Right cardiac atrium (tissue), 5 donors: ENCODE data around the gene PLXNA3. TPM values are rescaled to one million over a fixed set of nuclear protein-coding genes. Genes with fewer than 3 reads are reported as not detected.
A peak's percentile ranks its signal among the peaks of the same experiment; 100 is the strongest.

Experiments
- ATAC-seq, 2 donors: fragments of 200-7000 bp; cut with Tn5 transposase; one replicate each; pipeline versions ENCODE4 v1.8.0 to v1.9.1; 2020; ENCODE audit warnings: moderate library complexity in 2 of 2, mild to moderate bottlenecking in 1 of 2
- DNase-seq, 3 donors: peaks; one replicate each; pipeline ENCODE4 v3.0.0-alpha.2; 2020
- H3K27ac ChIP-seq: one replicate; pipeline ENCODE4 v1.5.1; 2013; ENCODE audit warnings: mild to moderate bottlenecking, low read length, control low read depth, moderate library complexity
- H3K27me3 ChIP-seq: one replicate; pipeline ENCODE4 v1.6.1; 2013; ENCODE audit not compliant: control insufficient read depth, insufficient read depth
- H3K4me1 ChIP-seq: one replicate; pipeline ENCODE4 v1.6.1; 2013; ENCODE audit warnings: low read length; ENCODE audit not compliant: control insufficient read depth, insufficient read depth
- H3K4me3 ChIP-seq: one replicate; pipeline ENCODE4 v1.5.1; 2013; ENCODE audit warnings: low read length, control low read depth
- H3K9me3 ChIP-seq: one replicate; pipeline ENCODE4 v1.6.1; 2013; ENCODE audit warnings: low read length; ENCODE audit not compliant: control insufficient read depth
- WGBS: extraction: QIAGEN DNeasy Blood & Tissue Kit; methylation state at CpG from one replicate; pipeline ENCODE4 v1.1.7; 2013; 5-methylcytosine and 5-hydroxymethylcytosine counted together
- intact Hi-C, 4 donors: fragments of 100-400 bp; cut with DNase I; formaldehyde crosslinking; loops; one replicate each; pipeline versions ENCODE4 v1.11.0 to v1.14.0; 2022 to 2023
- polyA plus RNA-seq: library from polyadenylated mRNA; stranded (reverse); fragments of 200-250 nt; gene quantifications from one replicate; pipeline ENCODE4 v1.2.3, GENCODE V29; 2013
- total RNA-seq, 4 donors: library from RNA; stranded (reverse); fragmentation: NEBNext Ultra II Directional; extraction: Animal tissue kit (Norgen Biotek cat#: 25700); gene quantifications; one replicate each; pipeline ENCODE4 v1.2.1, GENCODE V29; 2021
- donor health status: healthy with polysubstance abuse.
- donor health status: DM: no; HTN: yes; CAD: no.
- donor health status: DM: no; HTN: no; CAD: no.
- donor health status: DM: no; HTN: yes; CAD: no; lungs with severe emphysema.
- donor health status: DM: yes; HTN: yes; CAD: no.

Gene PLXNA3
- total and polyA plus RNA-seq, 5 donors: 12.2 to 34.0 (median 26.6) TPM

DNA sequence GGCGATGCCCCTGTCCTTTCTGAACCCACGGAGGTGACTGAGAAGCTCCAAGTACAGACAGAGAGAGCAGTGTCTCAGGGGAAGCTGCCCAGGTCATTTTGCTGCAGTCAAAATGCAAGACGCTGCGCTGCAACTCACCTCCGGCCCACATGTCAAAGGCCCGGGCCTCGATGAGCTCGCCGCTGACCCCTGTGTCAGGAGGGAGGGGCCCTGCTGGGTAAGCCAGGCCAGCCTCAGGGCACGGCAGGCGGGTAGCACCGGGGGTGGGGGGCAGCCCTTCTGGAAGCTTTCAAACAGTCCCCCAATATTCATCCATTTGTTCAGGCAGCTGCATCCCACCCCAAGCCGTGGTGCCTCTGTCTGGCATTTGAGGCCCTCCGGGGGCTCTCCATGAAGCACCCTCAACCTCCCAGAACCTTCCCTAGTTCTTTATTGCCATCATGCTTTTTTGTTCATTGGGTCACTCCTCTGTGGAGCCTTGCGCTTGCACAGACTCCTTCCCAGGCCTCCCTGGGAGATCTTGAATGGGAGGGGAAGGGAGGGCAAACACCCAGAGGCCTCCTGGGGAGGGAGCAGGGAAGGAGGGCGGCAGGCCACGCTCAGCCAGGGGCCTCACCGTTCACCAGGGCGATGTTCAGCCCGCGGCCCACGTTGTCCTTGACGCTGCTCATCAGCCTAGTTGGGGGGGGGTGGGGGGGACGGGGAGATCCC is 49.7 kb downstream of the PLXNA3 start:
- Histone ChIP-seq H3K9me3 (no peaks in the 10 kb centered on the region), H3K4me3 (no peak overlapping the region), H3K4me1 (no peaks in the 10 kb centered on the region), H3K27me3 (no peaks in the 10 kb centered on the region), H3K27ac (no peak overlapping the region)
- DNase-seq: peak in 1 of 3 donors; percentile 37
- no peak for ATAC-seq
- 78% methylated on average over 24 of the region's 24 CpGs for WGBS
- intact Hi-C loops: no loop called here

DNA sequence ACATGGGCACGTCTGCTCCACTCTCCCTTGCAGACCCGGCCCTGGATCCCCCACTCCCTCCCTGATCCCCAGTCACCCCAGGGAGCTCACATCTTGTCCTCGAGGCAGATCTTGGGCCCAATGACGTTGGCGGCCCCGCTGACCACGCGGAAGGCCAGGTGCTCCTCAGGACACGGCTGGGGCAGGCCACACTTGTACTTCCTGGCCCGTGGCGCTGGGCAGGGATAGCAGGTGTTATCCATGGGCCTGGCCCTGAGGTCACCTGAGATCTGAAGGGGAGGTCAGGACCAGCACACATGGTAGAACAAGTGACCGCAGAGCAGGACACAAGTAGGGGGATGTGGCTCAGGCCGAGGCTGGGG is 50.3 kb downstream of the PLXNA3 start:
- no peak overlapping the region for H3K27ac ChIP-seq
- H3K9me3 ChIP-seq: no peaks in the 10 kb centered on the region
- H3K27me3 ChIP-seq: no peaks in the 10 kb centered on the region
- H3K4me3 ChIP-seq: no peak overlapping the region
- H3K4me1 ChIP-seq: no peaks in the 10 kb centered on the region
- ATAC-seq (no peak), DNase-seq (peak in 1 of 3 donors; percentile 33)
- intact Hi-C loops: no loop called here
- WGBS: 93% methylated on average over 13 of the region's 13 CpGs

DNA sequence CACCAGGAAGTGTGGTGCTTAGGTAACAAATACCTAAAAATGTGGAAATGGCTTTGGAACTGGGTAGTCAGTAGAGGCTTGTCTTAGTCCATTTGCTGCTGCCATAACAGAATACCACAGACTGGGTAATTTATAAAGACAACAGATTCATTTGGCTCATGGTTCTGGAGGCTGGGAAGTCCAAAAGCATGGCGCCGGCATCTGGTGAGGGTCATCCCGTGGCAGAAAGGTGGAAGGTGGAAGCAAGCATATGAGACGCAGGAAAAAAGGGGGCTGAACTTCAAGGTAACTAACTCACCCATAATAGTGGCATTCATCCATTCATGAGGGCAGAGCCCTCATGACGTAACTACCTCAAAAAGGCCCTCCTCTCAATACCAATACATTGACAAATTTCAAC is 51.4 kb downstream of the PLXNA3 start:
- WGBS: 100% methylated on average over 5 of the region's 5 CpGs
- ATAC-seq (no peak), DNase-seq (no peak)
- Histone ChIP-seq H3K27ac (no peak overlapping the region), H3K27me3 (no peaks in the 10 kb centered on the region), H3K4me3 (no peak overlapping the region), H3K4me1 (no peaks in the 10 kb centered on the region), H3K9me3 (no peaks in the 10 kb centered on the region)
- intact Hi-C loops: no loop called here

DNA sequence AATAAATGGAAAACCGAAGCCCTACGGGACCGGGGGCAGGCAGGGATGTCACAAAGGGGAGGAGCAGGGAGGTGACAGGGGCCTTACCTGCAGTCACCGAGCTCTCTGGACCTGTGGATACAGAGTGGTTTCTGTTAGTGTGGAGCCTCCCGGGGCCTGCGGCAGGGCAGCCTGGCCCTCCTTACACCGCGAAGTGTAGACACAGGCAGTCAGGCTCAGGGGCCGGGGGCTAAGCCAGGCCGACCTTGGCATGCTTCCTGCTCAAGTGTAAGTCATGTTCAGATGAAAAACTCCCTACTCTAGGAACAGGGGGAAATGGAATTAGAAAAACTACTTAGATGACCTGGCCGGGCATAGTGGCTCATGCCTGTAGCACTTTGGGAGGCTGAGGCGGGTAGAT is 53.7 kb downstream of the PLXNA3 start:
- Histone ChIP-seq H3K4me3 (no peak overlapping the region), H3K27me3 (no peaks in the 10 kb centered on the region), H3K4me1 (no peaks in the 10 kb centered on the region), H3K27ac (no peak overlapping the region), H3K9me3 (no peaks in the 10 kb centered on the region)
- ATAC-seq (no peak), DNase-seq (peak in 2 of 3 donors; percentile 19 to 37)
- intact Hi-C loops: loop anchor here in 1 of 4 donors (10.0 kb wide), 1 partner anchor 107 kb away; the partner anchor contains the start of gene DNASE1L1
- 60% methylated on average over 12 of the region's 12 CpGs for WGBS

DNA sequence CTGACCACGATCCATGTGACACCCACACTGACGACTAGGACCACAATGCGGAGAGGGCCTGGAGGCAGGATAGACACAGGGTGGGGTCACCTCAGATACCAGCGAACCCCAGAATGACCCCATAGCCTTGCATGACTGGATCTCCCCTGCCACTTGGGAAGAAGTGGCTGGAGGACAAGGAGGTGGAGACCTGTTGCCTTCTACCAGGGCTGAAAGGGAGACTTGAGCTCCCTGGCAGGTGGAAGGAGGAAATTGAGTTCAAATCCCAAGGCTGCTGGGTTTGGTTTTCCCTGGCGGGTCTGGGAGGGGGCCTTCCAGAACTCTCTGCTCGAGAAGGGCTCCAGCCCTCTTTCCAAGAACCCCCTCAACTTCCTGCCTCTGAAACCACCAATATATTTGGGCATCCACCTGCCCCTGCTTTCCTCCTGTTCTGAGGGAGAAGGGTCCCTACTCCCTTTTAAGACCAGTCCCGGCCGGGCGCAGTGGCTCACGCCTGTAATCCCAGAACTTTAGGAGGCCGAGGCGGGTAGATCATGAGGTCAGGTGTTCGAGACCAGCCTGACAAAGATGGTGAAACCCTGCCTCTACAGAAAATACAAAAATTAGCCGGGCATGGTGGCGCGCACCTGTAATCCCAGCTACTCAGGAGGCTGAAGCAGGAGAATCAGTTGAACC is 54.9 kb downstream of the PLXNA3 start:
- Histone ChIP-seq H3K4me3 (no peak overlapping the region), H3K9me3 (no peaks in the 10 kb centered on the region), H3K27me3 (no peaks in the 10 kb centered on the region), H3K4me1 (peaks cover 3% of the 10 kb centered on the region), H3K27ac (no peak overlapping the region)
- ATAC-seq (no peak), DNase-seq (no peak)
- WGBS: 90% methylated on average over 16 of the region's 16 CpGs
- intact Hi-C loops: loop anchor here in 1 of 4 donors (10.0 kb wide), 1 partner anchor 108 kb away; the partner anchor contains the start of gene DNASE1L1

DNA sequence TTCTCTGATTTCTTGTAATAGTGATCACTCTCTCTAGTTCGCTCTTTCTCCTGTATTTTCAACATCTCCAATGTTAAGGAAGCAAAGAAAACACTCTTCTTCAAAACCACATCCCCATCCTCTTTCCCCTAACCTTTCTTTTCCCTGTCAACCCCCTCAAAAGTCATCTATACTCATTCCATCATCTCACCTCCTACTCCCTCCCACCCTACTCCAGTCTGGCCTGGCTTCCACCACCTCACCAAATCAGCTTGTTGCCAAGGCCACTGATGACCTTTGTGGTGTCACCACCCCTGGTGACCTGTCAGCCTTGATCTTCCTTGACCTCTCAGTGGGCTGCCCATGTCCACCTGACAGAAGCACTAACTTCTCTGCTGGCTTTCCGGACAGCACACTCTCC is 55.6 kb downstream of the PLXNA3 start:
- DNase-seq (no peak), ATAC-seq (no peak)
- WGBS: 96% methylated on average over 2 of the region's 2 CpGs
- Histone ChIP-seq H3K27ac (peak overlapping the region; percentile 19), H3K4me1 (peaks cover 3% of the 10 kb centered on the region), H3K9me3 (no peaks in the 10 kb centered on the region), H3K4me3 (no peak overlapping the region), H3K27me3 (no peaks in the 10 kb centered on the region)
- intact Hi-C loops: loop anchor here in 1 of 4 donors (10.0 kb wide), 1 partner anchor 109 kb away; the partner anchor contains the start of gene DNASE1L1

DNA sequence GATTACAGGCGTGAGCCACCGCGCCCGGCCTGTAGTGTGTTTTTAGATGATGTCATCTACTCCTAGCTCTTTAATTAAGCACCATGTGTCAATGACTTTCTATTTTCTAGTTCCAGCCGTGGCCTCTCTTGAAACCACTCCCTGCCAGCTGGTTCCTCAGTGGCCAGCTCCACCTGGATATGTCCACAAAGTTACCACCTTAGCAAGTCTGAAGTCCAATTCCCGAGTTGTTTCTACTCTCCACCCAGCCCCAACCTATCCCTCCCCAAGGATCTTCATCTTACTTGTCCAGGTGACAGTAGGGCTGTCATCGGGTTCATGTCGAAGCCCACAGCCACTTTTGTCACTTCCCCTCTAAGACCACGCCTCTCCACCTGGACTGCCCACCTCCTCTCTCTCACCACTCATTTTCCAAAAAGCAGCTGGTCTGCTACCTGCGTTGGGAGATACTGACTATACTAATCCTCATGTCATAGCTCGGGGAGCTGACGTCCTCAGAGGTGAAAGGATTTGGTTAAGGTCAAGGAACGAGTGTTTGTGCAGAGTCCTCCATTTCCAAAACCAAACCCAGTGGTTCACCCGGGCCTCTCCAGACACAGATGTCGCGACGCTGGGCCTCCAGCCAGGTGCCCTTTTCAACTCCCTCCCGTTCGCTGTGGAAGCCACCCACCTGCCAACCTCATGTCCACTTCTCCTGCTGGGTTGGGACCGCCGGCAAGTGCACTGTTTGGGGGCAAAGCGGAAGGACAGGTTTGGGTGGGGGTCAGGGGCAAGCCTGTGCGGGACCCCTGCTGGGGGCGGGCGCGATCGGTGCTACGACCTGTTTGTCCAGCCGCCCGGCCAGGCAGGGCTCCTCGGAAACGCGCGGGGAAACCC is 57.2 kb downstream of the PLXNA3 start:
- peak in 1 of 2 donors; percentile 6 for ATAC-seq
- DNase-seq: peak; percentile 52 to 82 (median 81)
- Histone ChIP-seq H3K27me3 (no peaks in the 10 kb centered on the region), H3K9me3 (no peaks in the 10 kb centered on the region), H3K4me3 (peak overlapping the region; percentile 84), H3K4me1 (peaks cover 3% of the 10 kb centered on the region), H3K27ac (peak overlapping the region; percentile 93)
- 17% methylated on average over 34 of the region's 34 CpGs for WGBS
- intact Hi-C loops: loop anchor here in 1 of 4 donors (10.0 kb wide), 1 partner anchor 111 kb away; the partner anchor contains the start of gene DNASE1L1

DNA sequence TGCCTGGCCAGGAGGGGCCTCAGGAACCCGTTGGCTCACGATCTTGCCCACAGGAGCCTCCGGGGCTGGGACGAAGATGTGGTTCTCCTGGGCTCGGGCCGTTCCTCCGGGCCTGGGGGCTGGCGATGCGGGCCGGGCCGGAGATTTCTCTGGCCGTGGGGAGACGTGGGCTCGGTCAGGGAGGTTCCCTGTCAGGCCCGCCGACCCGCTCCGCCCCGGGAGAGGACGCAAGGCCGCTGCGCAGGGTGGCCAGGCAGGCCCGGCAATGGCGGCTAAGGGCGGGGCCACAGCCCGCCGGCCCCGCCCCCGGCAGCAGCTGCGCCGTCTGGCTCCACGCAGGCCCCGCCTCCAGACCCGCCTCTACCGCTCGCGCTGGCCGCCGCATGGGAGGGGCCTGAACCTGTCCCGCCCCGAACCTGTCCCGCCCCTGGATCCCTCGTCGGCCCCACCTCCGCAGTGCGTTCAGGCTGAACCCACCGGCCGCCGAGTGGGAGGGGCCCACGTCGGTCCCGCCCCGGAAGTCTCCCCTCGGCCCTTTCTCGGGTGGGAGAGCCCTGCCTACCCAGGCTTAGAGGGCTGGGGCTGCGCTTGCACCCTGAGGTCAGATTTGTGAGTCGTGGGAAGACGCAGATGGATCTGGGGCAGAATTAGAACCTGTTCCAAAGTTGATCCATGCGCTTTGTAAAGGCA is 58.0 kb downstream of the PLXNA3 start, which contains the start of gene FAM3A:
Gene FAM3A (minus strand): TSS at position 267 of the 690 bp plus-strand sequence. CDS start 460 bp downstream, outside the sequence.
- under 1% methylated on average over 57 of the region's 59 CpGs for WGBS
- intact Hi-C loops: loop anchor here in 1 of 4 donors (10.0 kb wide), 1 partner anchor 111 kb away; the partner anchor contains the start of gene DNASE1L1
- H3K4me1 ChIP-seq: peaks cover 3% of the 10 kb centered on the region

DNA sequence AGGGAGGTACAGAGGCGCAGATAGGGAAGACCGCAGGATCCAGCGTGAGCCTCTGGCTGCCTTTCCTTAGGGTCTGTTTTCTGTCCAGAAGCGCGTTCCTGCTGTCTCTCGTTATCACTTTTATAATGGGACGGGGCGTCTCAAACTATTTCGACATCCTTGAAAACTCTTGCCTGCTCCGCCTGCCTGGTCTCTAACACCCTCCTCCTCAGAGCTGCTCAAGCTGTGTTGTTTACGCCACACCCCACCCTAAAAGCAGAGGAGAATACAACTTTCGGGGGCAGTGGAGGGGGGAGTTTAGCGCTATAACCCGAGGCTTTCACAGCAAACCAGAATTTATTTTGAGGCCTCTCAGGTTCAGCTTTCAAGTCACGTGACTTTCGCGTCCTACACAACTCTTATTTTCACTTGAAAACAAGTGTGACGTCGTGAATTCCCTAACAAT is 58.6 kb downstream of the PLXNA3 start:
- 3% methylated on average over 19 of the region's 19 CpGs for WGBS
- Histone ChIP-seq H3K27me3 (no peaks in the 10 kb centered on the region), H3K4me3 (peak overlapping the region; percentile 42), H3K4me1 (peaks cover 3% of the 10 kb centered on the region), H3K27ac (peak overlapping the region; percentile 80), H3K9me3 (no peaks in the 10 kb centered on the region)
- DNase-seq: peak in 1 of 3 donors; percentile 66
- intact Hi-C loops: loop anchor here in 1 of 4 donors (10.0 kb wide), 1 partner anchor 112 kb away; the partner anchor contains the start of gene DNASE1L1
- peak; percentile 57 to 66 for ATAC-seq

More for the DNA sequence above, 58.0 kb downstream of the PLXNA3 start, which contains the start of gene FAM3A:
- Histone ChIP-seq H3K4me3 (peak within 1 kb of the TSS; percentile 84), H3K27me3 (no peaks in the 10 kb centered on the region), H3K9me3 (no peaks in the 10 kb centered on the region), H3K27ac (peak within 1 kb of the TSS; percentile 93)
- DNase-seq: peak; percentile 94 to 98 (median 96)
- ATAC-seq: peak; percentile 97
